Limb (tissue), 2 donors: ENCODE data around the gene IFIT5.
A peak's percentile ranks its signal among the peaks of the same experiment; 100 is the strongest.
"Not testable (repeated sequence)": the region's sequence is repeated elsewhere in the genome, so short reads cannot be mapped to it uniquely, and the experiment has no call there.

ENCODE experiments used
- DNase-seq, 2 donors: peaks; one replicate each; pipeline ENCODE4 v3.0.0-alpha.2; 2016; ENCODE audit errors: extremely low spot score in 2 of 2

IFIT5 gene

DNA sequence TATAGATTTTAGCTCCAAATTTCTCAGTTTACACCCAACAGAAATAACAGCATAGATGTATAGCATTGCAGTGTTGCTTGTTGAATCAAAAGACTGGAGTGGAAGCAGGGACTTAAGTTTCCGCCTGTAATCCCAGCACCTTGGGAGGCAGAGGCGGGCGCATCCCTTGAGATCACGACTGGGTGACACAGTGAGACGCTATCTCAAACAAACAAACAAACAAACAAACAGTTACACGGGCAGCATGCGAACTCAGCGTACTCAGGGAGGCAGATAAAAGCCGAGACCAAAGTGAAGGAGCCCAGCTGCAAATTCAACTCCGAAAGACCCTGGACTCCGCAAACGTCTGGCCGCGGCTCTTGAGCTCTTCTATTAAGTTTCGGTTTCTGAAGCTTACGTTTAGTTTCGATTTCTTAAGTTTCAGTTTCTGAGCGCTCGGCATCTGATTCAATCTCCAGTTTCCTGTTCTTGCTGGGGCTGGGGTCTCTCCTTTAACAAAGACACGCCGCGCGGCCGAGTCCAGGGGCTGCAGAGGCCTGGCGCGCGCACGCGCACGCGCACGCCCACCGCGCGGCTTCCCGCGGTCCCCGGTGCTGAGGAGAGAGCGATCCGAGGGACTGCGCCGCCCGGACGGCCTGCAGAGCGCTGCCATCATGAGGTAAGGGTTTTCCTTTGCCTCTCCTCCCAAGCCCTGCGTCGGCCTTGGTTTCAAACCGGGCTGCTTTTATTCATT, at the start of gene IFIT5:
TSS of gene IFIT5 (plus strand) at position 423 of the 733 bp plus-strand sequence. CDS start at position 654, 231 bp downstream.
- DNase-seq, result peak; percentile 78 to 91

DNA sequence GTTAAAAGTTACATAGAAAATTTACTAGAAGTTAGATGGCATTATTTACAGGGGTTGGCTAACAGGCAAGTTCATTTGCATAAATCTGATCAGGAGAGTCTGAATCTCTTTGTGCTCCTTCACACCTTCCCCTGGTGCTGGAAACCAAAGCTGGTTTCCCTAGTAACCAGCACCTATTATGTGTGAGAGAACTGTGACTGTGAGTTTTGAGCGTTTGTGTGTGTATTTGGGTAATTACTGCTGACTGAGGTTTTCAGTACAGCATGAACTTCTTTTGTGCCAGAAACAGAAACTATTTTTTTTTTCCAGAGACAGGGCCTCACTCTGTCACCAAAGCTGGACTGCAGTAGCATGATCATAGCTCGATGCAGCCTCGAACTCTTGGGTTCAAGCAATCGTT, 46.8 kb upstream of the IFIT5 start:
- no peak for DNase-seq

DNA sequence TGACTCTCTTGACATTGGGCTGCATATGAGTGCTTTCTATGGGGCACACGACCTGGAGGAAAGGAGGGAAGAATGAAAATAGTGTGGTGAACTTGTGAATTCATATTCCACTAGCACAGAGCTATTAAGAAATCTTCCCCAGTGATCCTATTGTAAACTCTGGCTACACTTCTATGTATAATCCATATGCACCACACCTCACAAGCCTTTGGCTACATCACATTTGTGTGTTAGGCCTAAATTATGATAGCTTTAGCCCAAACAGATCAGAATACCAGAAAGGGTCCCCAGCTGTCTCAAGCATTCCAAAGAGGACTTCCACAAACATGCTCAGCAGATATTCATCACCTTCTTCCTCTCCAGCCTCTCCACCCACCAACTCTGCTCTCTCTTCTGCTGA, 46.2 kb upstream of the IFIT5 start:
- DNase-seq, result no peak

- DNase-seq, result peak in 1 of 2 donors; percentile 69
These were observed 44.9 kb upstream of the IFIT5 start for GRCh38 chr10:89369156-89370105.

- DNase-seq, result no peak
These were observed 43.3 kb upstream of the IFIT5 start for GRCh38 chr10:89371079-89371478.

DNA sequence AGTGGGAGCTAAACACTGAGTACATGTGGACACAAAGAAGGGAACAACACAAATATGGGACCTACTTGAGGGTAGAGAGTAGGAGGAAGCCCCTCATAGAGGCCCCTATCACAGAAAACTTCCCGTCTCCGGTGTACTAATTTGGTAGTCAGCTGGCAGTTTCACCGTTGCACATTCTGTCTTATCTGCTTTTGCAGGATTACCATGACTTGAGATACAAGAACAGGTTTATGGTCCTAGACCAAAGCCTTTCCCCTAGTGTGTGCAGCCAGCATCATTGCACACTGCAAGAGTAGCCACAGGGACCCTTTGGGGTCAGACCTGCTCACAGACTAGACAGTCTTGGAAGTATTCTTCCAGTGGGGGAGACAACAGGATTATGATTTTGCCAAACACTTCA, 42.4 kb upstream of the IFIT5 start:
- no peak for DNase-seq

DNA sequence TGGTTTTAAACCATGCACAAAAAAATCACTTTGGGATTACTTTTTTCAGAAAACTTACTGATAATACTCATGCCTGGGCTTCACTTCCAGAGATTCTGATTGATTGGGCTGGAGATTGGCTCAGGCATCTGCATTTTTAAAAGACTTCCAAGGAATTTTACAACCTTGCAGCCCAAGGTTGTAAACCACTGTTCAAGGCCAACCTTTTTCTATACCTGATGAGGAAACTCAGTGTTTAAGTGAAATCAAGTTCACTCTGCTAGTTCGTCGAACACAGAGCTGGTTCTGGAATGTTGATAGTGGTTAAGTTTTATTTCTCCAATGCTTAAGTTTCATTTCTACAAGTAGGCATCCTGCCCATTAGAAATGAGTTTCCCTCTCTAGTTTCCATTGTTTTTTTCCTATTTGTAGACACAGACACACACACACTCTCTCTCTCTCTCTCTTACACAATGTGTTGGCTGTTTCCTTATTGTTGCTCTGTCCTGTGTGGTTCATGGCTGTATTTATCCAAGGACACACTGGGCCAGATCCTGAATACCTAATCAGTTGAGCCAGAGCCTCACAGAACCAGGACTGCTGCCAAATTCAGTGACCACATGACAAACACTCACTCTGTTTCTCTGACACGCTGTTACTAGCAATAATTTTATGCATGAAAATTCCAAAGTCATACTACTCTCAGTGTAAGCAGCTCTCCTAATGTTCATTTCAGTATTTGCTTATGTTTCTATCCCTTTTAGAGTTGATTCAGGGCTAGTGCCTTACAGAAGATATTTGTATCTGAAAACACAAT, 40.3 kb upstream of the IFIT5 start:
- peak in 1 of 2 donors; percentile 51 for DNase-seq

- no peak for DNase-seq
These were observed 39.6 kb upstream of the IFIT5 start for GRCh38 chr10:89374713-89375141.

DNA sequence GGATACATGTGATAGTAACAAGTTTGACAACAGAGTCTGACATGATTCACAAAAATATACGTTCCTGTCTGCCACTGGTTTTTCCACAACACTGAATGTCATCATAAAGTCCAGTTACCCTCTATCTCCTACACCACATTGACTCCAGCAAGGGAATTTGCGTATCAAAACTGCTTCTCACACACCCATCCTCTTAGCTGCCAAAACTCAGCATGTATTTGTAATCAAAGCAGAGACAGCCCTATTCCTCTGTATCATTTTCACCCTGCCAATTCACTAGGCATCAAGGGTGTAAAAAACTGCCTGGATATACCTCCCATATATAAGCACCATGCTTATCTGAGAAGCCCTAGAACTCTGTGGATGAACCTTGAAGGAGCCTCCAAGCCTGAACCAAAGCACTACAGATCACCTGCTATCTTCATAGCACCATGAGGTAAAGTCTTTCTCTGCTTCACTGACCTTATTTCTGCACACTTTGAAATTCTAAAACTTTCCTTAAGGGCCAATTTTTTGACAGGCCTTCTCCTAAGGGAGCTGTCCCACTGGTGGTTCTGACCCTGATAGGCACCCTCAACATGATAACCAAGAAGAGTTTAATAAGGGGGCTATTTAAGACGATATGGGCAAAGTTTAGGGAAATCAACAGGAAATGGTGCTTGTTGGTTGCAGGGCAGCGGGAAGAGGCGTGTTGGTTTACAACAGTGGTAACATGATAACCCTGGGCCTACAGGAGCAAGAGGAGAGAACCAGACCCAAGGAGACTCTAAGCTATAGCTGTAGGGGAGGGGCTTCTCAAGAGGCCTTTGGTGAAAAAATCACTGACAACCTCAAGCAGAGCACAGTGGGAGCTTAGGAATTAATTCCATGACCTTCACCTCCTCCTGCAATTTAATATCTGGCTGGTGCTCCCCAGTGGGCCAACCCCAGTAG, 36.4 kb upstream of the IFIT5 start, which contains the start of gene IFIT1B:
TSS of gene IFIT1B (plus strand) at position 352 of the 933 bp plus-strand sequence. CDS start at position 432, 80 bp downstream.
- DNase-seq, result no peak

DNA sequence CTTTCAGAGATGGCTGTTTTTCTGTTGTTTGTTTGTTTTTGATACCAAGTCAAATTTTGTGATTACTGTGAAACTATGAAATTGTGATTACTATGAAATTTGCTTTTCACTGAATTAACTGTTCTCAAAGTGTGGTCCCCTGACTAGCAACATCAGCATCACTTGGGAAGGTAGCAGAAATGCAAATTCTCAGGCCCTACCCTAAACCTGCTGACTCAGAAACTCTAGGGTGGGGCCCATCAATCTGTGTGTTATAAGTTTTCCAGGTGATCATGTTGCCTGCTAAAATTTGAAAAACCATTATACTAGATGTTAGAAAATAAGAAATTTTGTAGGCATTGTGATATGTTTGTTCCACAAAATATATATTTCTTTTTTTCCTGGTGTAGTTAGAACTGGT, 35.3 kb upstream of the IFIT5 start:
- no peak for DNase-seq

- DNase-seq, result no peak
These were observed 31.6 kb upstream of the IFIT5 start for GRCh38 chr10:89382757-89383156.

DNA sequence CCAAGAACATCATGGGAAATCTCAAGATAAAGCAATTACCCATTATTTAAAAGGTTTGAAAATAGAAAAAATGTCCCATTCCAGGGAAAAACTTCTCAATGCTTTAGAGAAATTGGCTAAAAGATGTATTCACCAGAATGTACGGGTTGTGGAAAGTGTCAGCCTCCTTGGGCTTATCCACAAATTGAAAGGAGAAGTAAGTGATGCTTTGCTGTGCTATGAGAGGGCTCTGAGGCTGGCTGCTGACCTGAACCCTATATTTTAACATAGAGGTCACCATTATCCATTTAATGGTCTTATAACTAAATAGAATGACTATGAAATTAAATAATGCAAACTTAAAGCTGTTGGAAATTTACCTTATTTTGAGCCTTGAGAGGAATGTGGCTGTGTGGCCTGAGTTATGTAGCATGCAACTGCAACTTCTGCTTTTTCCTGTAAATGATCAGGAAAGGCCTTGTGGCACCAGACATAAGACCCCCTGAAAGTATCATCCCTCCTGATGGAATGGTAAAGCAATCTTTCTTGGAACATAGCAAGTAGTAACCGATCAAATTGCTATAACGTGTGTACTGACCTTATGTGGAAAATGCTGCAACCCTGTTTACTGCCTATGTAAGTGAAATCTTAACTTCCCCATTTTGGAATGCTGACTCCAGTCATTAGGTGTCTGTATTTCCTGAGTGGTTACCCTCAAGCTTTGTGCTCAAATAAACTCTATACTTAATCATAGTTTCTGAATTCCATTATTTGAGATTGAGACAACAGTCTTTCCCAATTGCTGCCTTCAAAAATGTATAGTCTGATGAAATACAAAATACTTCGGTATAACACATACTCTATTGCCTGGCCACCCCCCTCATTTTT, 29.7 kb upstream of the IFIT5 start:
- no peak for DNase-seq

- no peak for DNase-seq
These were observed 25.6 kb upstream of the IFIT5 start for GRCh38 chr10:89388806-89389205.

DNA sequence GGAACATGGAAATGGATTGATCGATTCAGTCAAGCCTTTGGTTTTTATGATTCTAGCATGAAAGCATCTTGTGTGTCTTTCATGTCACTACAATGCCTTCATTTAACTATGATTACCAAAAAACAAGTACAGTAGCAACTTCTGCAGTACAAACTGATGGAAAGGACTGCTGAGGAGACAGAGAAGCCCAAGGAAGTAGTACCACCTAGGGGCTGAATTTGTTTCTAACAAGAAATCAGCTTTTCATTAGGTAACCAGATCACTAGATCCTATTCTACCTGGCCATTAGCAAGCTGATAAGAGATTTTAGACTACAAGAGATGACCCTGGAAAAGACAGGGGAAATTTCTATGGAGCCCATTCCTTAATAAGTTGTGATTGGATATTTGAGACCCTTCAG, 25.1 kb upstream of the IFIT5 start:
- peak in 1 of 2 donors; percentile 66 for DNase-seq

- peak in 1 of 2 donors; percentile 49 for DNase-seq
These were observed 23.7 kb upstream of the IFIT5 start for GRCh38 chr10:89390476-89391225.

DNA sequence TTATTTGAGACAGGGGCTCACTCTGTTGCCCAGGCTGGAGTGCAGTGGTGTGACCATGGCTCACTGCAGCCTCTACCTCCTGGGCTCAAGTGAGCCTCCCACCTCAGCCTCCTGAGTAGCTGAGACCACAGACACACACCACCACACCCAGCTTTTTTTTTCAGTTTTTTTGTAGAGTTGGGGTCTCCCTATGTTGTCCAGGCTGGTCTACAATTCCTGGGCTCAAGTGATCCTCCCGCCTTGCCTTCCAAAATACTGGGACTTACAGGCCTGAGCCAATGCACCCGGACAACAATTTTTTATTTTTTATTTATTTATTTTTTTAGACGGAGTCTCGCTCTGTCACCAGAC, 23.2 kb upstream of the IFIT5 start:
- DNase-seq, result not testable (repeated sequence)

- DNase-seq, result peak; percentile 66 to 92
These were observed 22.2 kb upstream of the IFIT5 start, which contains the start of gene IFIT1 for GRCh38 chr10:89391907-89392756. IFIT1 (plus strand) TSS chr10:89392623; CDS start chr10:89392713, 90 bp downstream.

GRCh38 chr10:89392974-89393373, 21.4 kb upstream of the IFIT5 start:
- DNase-seq, result no peak
